Left lobe of liver (tissue), 2 donors: Measurements from ENCODE around the gene RAB11FIP4. TPM values are rescaled to one million over a fixed set of nuclear protein-coding genes. Genes with fewer than 3 reads are reported as not detected.
A peak's percentile ranks its signal among the peaks of the same experiment; 100 is the strongest.

Experiments used
- ATAC-seq: fragments of 200-7000 bp; cut with Tn5 transposase; one replicate; pipeline ENCODE4 v1.9.1; 2020; ENCODE audit warnings: mild to moderate bottlenecking, moderate library complexity
- DNase-seq: peaks from one replicate; pipeline ENCODE4 v3.0.0-alpha.2; 2020; ENCODE audit warnings: low spot score
- total RNA-seq: library from RNA; stranded (reverse); gene quantifications from one replicate; pipeline ENCODE4 v1.2.1, GENCODE V29; 2021
- donor health status: DM: no; HTN: no; CAD: no; lungs with moderate emphysema.
- donor health status: DM: no; HTN: yes; CAD: no.

RAB11FIP4 gene
- total RNA-seq, 1 donor from 2014 or later, result 6.5 TPM

DNA sequence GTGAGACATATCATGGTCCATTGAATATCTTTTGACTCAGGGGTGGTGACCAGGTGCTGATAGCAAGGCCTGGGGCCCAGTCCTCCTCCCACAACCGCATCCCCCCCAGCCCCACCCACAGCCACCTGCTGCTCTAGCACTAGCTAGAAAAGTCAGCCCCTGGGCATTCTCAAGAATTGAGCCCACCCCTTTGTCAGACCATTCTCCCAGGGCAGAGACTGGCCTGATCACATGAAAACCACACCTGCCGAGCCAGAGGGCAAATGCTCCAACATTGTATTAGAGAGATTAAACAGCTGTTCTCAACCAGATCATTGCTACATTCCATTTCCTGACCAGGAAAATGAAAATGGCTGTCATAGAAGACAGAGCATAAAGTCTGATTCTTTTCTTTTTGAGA lies 62.4 kb downstream of the RAB11FIP4 start:
- no peak for ATAC-seq
- DNase-seq, result no peak

DNA sequence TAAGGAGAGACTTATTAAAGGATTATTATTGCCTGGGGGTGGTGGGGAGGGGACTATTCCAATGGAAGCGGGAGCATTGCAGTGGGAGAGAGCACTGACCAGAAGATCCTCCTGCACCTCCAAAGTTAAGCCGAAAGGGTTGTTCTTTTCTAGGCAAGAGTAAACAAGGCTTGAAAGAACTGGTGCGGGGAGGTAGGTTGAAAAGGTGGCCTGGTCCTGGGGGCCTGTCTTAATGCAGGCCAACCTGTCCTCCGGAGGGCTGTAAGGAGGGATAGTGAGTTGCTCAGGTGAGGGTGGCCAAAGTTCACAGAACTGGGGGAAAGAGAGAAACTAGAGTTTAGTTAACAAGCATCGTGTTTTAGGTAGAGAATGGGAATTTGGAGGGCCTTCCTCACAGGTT lies 65.3 kb downstream of the RAB11FIP4 start:
- no peak for ATAC-seq

DNA sequence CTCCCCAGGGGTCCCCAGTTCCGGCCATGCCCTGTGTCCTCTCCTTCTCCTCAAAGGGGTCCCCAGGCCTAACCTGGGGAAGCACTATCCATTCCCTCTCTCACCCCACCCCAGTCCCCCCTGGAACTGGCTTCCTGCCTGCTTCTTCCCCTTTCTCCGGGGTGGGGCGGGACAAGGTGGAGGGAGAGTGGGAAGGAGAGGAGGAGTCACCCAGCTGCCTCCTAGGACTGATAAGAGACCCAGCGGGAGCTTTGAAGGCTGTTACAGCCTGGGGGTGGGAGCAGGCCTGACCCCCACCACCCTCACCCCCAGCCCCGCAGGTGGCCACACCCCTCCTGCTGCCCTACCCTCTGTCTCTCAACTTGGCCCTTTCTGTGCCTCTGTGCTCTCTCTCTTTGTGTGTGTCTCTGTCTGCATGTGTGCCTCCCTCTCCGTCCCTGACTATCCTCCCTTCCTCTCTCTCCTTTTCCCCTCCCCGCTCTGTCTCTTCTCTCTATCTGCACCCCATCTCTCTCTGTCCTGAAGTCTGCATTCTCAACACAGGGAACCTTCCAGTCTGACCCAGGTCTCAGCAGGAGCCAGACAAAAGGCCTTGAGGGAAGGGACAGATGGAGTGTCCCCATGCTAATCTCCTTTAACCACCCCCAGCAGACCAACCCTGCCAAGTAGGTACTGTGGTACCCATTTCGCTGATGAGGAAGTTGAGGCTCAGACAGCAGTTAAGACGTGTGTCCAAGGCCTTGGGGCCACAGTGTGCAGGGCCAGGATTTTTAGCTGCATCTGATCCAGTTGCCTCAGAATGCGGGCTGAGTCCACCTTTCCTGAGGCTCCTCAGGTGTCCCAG lies 66.1 kb downstream of the RAB11FIP4 start:
- no peak for ATAC-seq
- no peak for DNase-seq

More for the DNA sequence above, 65.3 kb downstream of the RAB11FIP4 start:
- DNase-seq, result no peak

DNA sequence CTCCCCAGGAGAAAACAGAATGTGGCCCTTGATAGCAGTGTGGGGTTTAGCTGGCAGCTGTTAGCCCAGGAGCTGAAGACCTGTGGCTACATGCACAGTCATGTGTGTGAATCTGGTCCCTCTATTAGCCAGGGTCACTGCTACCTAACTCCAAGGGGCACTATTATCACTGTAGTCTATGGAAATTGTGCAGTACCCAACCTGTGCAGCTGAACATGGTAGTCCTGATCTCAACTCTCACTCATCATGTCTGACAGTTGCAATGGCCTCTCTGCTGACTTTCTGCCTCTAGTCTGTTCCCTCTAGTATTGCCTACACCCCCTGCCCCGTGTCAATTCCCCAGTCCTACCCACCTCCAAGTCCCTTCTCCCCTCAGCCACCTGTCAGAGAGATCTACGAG lies 67.4 kb downstream of the RAB11FIP4 start:
- DNase-seq (no peak), ATAC-seq (no peak)

DNA sequence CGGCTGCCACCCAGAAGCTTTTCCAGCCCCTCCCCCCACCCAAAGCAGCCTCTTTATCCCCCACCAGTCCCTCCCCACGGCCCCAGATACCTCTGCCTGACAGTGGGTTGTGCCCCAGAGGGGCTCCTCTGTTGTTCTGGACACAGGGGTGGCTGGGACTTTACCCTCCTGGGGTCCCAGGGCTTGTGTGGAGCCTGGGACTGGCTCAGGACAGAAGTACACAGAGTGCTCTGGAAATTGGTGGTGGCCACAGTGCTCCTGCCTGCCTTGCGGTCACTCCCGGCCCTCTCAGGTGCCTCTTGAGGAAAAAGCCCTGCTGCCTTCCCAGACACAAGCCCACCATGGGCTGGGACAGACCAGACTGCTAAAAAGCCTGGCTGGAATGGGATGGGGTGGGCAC lies 68.2 kb downstream of the RAB11FIP4 start:
- ATAC-seq (no peak), DNase-seq (no peak)

DNA sequence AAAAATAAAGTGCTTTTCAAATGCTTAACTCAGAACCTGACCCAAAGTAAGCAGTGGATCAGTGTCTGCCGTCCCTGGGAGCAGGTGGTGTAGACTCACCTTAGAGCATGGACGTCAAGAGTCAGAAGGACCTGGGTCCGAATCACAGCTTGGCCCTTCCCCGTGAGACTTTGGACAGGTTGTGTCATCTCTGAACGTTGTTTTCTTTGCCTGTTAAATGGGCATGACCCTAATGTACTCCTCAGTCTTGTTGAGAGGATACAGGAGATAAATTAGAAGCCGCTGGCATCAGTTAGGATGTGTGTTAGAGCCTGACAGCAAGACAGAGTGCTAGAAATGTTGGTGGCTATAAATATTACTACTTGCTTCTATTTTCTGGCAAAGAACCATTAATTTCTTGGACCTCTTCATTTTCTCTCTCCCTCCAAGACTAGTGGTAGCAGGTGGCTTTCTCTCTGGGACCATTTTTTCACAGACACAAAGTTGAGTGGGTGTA lies 68.8 kb downstream of the RAB11FIP4 start:
- ATAC-seq, result no peak
- no peak for DNase-seq

DNA sequence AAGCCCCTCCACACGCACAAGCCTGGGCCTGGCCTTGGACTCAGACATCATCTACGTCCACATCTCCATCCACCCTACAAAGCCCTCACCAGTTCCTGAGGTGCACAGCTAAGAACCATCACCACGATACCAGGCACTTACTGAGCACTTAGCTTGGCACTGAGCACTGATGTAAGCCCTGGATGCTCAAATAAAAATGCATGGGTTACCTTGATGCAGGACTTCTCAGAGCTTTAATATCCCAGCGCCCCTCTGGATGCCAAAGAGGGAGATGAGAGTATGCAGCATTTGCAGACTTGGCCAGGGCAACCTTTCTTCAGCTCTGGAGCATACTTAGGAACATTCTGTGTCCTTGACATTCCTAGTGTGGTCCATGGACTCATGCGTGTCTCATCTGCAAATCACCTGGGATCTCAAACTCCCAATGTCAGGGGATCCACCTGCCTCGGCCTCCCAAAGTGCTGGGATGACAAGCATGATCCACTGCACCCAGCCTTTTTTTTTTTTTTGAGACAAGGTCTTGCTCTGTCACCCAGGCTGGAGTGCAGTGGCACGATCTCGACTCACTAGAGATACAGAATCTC lies 69.8 kb downstream of the RAB11FIP4 start:
- ATAC-seq, result no peak
- no peak for DNase-seq

DNA sequence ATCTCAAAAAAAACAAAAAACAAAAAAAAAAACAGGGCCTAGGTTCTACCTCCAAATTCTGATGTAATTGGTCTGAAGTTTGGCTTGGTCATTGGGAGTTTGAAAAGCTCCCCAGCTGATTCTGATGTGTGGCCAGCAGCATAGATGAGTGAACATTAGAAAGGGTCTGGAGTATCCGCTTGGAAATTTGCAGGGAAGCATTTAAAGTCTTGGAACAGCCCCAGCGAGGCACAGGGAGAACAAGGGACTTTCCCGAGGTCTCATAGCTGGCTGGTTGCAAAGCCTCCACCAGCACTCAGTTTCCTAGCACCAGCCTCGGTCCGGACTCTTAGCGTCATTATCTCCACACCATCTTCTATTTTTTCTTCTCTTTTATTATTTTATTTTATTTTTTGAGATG lies 70.8 kb downstream of the RAB11FIP4 start:
- DNase-seq (no peak), ATAC-seq (no peak)

DNA sequence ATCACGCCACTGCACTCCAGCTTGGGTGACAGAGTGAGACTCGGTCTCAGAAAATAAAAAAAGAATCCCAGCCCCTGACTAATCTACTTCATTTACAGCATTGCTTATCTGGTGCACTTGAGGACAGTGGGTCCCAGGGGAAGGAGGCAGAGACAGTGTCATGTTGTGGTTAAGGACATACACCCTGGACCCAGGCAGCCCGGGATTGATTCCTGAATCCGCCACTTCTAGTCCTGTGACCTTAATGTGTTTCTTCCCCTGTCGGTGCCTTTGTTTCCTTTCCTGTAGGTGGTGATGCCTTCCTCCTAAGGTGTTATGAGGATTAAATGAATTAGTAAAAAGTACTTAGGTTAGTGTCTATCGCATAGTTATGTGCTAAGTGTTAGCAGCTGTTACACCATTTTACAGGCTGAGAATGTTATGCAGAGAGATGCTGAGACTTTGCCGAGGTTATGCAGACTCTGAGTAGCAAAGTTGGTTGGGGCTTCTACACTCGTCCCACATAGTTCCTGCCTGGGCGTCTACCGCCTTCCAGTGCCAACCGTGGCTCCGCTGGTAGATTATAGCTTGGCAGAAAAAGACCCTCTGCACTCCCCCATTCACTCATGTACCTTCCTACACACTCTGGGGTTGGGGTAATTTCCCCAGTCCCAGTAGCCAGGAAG lies 74.8 kb downstream of the RAB11FIP4 start:
- DNase-seq, result no peak
- no peak for ATAC-seq

DNA sequence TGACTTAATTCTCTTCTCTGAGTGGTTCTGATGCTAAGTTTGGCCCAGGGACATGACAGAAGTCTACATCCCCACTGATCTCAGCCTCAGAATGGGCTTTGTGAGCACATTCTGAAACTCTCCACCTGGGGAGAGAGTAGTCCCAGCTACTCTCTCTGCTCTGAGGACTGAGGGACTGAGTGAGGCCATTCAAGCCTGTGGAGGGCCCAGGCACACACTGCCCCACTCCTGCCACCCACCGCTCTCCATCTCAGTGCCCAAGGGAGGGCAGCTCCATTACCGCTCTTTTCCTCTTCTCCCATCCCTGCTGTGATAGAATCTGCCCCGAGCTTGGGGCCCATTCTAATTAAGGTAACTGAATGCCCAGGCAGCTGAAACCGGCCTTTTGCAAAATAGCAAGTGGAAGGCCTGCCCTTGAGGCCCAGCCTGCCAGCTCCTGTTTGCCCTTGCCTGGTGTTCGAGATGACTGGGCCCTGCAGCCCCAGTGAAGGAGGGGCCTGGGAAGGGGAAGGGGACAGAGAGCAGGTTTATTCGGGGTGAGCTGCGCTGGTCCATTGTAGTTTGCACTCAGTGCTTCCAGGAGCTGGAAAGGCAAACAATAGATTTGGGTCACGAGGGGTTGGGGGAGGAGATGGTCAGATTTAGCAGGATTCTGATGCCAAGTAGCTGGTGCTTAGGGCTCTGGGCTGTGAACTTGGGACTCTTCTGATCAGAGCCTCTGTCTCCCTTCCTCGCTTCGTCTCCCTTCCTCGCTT lies 76.2 kb downstream of the RAB11FIP4 start:
- ATAC-seq (peak; percentile 92), DNase-seq (peak; percentile 78)

DNA sequence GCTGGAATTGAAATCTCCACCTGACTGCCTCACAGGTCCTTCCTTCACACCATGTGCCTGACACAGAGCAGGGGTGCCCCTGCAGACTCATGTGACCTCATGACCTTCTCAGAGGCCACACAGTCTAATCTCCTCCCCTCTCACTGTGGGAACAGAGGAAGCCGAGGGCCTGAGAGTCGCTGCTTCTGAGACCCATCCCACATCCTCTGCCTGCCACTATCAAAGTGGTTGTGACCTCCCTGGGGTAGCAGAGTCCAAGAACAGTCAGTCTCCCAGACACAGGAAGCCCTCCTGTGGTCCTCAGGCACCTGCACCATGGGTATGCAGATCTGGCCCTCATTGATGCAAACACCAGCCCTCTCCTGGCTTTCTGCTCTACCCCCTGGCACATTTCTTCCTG lies 78.5 kb downstream of the RAB11FIP4 start:
- no peak for ATAC-seq

DNA sequence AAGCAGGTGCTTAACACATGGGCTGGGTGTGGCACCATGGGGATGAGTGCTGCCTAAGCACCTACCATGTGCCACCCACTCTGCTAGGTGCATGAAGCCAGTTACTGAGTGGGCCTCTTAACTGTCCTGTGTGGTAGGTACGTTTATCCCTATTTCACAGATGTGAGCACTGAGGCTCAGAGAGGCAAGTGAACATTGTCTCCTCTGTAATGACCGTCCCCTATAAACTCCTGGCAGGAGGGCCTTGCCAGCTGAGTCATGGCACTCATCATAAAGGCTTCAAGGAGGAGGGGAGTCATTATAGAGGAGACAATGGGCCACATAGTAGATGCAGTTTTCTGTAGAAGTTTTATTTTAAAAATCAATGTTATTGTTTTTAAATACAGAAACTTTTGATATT lies 79.1 kb downstream of the RAB11FIP4 start:
- DNase-seq (no peak), ATAC-seq (no peak)

More for the DNA sequence above, 78.5 kb downstream of the RAB11FIP4 start:
- no peak for DNase-seq

DNA sequence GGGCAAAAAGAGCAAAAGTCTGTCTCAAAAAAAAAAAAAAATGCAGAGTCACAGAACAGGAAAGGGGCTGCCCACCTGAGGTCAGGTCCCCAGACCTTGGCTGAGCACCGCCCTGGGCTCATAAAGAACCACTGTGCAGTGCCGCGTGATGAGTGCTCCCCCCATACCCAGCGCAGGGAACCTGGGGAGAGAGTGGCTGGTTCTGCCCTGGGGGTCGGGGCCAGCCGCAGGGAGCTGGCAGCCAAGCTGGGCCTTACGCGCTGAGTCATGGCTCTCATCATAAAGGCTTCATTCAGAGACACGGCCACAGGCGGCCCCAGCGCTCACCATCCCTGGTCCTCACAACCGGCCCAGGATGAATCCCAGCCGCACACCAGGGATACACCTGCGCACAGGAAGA lies 80.7 kb downstream of the RAB11FIP4 start:
- ATAC-seq, result no peak
- DNase-seq, result no peak

DNA sequence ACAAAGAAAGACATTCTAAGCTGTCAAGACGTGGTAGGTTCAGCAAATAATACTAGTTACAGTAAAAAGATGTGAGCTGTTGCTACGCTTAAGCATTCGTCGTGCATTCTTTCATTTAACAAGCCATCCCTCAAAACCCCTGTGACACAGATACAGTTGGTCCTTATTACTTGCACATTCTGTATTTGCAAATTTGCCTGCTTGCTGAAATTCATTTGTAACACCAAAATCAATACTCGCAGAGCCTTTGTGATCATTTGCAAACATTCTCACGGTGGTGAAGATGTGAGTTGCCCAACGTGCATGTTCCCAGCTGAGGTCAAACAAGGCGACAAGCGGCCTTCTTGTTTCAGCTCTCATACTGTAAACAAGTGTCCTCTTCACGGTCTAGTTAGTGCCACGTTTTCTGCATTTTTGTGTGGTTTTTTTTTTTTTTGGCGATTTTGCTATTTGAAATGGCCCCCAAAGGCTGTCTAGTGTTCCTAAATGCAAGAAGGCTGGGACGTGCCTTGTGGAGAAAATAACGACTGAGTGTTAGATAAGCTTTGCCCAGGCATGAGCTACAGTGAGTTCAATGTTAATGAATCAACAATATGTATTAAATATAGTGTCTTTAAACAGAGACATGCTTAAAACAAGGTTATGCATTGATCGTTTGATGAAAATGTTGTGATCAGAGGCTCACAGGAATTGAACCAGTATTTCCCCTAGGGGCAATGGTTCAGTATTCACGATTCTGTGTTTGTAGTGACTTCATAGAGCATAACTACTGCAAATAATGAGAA lies 84.1 kb downstream of the RAB11FIP4 start:
- ATAC-seq (peak; percentile 89), DNase-seq (peak; percentile 74)

DNA sequence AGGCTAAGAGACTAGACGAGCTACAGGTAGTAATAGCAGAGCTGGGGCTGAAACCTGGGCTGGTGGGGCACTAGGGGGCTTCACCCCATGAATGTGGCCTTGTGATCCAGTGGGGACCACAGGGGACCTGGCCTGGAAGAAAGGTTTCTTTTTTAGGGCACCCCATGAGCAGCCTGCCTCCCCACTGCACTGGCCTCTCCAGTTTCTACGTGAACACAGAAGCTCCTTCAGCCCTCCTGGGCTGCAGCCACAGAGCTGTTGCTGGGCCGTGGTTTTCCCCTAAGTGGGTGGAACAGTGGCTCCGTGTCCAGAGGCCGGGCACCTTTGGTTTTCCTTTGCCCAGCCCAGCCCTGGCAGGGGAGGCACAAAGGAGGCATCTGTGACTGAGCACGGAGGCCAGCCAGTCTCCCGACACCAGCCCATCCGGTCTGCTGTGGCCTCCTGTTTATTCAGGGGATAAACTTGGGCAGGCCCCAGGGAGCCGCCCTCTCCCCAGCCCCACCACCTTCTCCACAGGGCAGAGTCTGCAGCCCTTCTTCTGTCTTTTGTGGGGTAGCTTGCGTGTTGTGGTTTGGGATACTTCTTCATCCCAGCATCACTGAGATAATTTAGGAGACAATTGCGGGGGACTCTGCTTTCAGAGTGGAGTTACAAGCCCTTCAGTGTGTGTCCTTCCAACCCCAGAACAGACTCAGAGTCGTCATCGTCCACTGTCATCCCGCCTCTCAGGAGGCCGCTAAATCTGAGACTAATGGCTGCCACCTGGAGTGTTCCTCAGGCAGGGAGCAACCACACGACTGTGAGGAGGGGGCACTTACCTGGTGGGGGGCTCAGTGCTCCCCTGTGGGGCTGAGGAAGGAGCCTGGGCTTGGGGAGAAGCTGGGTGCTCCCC lies 85.3 kb downstream of the RAB11FIP4 start:
- ATAC-seq (no peak), DNase-seq (no peak)

DNA sequence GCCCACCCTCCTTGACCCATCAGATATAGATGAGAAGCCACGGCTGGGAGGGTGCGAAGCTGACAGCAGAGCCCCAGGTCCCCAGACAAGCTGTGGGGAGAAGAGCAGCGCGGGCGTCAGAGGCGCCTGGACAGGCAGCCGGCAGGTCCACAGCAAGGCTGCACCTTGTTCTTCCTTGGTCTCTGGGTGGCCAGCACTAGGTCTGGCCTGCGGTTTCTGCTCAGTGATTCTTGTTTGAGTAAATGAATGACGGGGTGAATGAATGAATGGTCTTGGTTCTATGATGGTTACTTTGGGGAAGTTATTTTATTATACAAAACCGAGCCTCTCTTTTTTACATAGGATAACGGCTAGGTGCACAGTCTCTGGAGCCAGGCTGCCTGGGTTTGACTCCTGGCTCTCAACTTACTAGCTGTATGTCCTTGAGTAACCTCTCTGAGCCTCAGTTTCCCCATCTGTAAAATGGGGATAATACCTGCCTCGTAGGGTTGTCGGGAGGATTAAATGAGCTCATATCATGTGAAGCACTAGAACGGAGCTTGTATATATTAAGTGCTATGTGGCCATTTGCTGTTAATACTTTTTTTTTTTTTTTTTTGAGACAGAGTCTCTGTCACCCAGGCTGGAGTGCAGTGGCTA lies 86.1 kb downstream of the RAB11FIP4 start:
- DNase-seq, result no peak
- no peak for ATAC-seq

DNA sequence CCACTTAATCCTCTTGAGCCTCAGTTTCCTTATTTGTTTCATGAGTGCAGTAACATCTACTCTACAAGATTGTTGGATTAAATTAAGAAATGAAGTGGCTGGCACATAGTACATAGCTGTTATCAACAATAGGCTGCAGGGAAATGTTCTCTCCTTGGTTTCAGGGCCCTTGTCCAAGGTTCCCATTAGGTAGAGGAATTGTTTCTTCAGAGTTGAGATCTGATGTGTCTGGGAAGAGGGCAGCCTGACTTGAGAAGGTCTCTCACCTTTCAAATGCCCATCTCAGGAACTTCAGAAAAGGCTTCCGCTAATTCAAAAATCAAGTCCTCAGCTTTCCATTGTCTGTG lies 87.6 kb downstream of the RAB11FIP4 start:
- ATAC-seq (no peak), DNase-seq (no peak)

DNA sequence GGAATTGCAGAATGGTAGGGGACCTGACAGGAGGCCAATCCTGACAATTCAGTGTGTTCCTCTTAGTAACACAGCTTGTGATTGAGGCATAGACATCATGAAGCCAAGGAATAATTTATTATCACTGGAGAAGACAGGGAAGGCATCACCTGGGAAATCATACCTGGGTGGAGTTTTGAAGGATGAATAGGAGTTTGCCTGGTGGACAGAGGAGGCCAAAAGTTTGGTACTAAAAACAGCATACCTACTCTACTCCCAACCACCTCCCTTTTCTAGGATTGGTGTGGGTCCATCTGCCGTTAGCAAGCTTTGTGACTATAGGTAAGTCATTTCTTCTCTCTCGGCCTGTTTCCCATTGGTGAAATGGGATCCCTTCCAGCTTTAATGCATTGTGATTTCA lies 88.0 kb downstream of the RAB11FIP4 start:
- no peak for DNase-seq
- ATAC-seq, result no peak

DNA sequence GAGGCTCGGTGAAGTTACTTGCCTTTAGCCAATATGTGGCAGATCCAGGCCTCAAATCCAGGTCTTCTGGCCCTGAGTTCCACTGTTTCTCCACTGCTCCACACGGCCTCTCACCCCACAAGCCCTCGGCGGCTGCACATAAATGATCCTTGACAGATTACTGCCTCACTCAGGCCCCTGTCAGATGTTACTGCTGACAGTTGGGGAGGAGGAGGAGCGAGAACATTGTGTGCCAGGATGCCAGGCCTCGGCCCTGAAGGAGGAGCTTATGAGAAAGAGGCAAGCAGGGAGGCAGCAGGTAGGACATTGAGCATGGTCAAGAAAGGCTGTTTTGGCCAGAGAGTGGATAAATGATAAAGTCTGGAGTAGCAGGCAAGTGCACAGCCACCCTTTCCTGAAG lies 88.6 kb downstream of the RAB11FIP4 start:
- ATAC-seq (no peak), DNase-seq (no peak)
